22Rv1 (cell line): Measurements from ENCODE around the gene CCDC85B.

ENCODE experiments used
- H3K27ac ChIP-seq: fragments of 450-650 bp; 2 replicates; pipeline ENCODE4 v1.5.1; 2017
- CTCF ChIP-seq: fragments of 450-650 bp; IDR thresholded peaks from 2 replicates; pipeline ENCODE4 v1.5.1; 2017; ENCODE audit warnings: mild to moderate bottlenecking
- ZFX ChIP-seq: fragments of 450-650 bp; IDR thresholded peaks from 2 replicates; pipeline ENCODE4 v1.6.1; 2017; ENCODE audit warnings: antibody characterized with exemption, borderline replicate concordance

Gene CCDC85B

DNA sequence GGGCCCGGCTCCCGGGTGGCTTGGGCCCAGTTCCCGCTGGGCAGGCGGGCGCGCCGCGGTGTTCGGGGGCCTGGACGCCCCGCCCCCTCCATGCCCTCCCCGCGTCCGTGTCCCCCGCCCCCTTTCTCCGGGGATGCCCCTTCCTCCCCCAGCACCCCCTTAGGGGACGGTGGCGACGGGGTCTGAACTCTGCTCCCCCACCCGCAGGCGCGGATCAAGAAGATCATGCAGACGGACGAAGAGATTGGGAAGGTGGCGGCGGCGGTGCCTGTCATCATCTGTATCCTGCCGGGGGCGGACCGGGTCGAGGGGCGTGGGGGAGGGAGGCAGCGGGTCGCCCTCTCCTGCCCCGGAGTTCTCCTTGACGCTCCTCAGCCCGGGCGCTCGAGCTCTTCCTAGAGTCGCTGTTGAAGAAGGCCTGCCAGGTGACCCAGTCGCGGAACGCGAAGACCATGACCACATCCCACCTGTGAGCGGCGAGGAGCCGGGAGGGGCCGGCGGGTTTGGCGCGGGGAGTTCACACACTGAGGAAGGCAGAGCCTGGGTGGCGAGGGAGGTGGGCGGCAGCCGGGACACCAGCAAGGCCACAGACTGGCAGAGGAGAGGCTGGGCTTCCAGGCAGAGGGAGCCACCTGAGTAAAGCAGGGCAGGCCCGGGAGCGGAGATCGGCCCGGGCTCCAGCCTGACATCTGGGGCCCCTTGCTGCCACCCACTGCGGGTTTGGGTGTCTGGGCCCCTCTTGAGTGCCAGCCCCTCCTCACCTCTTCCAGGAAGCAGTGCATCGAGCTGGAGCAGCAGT, 29.3 kb downstream of the CCDC85B start:
- H3K27ac ChIP-seq: peak overlapping the region; percentile 83
- no peak for TF ChIP-seq ZFX
- TF ChIP-seq CTCF: no peak

- TF ChIP-seq ZFX: no peak
- TF ChIP-seq CTCF: no peak
- peak overlapping the region; percentile 83 for H3K27ac ChIP-seq
Measured at GRCh38 chr11:65920372-65920802, 29.9 kb downstream of the CCDC85B start.

GRCh38 chr11:65921033-65921555, 30.6 kb downstream of the CCDC85B start:
- H3K27ac ChIP-seq: no peak overlapping the region
- TF ChIP-seq ZFX (no peak), CTCF (no peak)

GRCh38 chr11:65921876-65922275, 31.4 kb downstream of the CCDC85B start:
- H3K27ac ChIP-seq: no peak overlapping the region
- TF ChIP-seq CTCF (no peak), ZFX (no peak)

- H3K27ac ChIP-seq: no peak overlapping the region
- TF ChIP-seq ZFX: no peak
- TF ChIP-seq CTCF: no peak
Measured at GRCh38 chr11:65922565-65922964, 32.1 kb downstream of the CCDC85B start.

GRCh38 chr11:65925397-65925796, 34.9 kb downstream of the CCDC85B start:
- no peak overlapping the region for H3K27ac ChIP-seq
- TF ChIP-seq CTCF (no peak), ZFX (no peak)

DNA sequence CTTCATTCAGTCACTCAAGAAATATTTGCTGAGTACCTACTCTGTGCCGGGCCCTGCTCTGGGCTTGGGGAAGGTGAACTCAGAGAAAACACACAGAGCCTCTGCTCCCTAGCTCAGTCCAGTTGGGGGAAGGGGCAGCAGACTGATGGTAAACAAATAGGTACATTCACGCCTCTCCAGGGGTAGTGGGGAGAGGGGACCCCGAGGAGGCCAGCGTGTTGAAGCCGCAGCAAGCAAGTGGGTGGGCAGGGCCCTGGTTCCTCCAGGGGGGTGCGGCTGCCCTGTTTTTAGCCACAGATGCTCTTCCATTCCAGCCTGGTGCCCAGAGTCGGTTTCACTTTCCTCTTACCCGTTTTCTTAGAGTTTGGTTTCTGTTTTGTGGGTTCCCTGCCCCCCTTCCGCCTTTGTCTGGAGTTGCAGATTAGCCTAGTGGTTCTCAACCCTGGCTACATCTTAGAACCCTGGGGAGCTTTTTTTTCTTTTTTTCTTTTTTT, 37.5 kb downstream of the CCDC85B start:
- TF ChIP-seq ZFX (no peak), CTCF (no peak)
- H3K27ac ChIP-seq: no peak overlapping the region
